ENCODE results near the gene TNMD.

The TNMD gene

DNA sequence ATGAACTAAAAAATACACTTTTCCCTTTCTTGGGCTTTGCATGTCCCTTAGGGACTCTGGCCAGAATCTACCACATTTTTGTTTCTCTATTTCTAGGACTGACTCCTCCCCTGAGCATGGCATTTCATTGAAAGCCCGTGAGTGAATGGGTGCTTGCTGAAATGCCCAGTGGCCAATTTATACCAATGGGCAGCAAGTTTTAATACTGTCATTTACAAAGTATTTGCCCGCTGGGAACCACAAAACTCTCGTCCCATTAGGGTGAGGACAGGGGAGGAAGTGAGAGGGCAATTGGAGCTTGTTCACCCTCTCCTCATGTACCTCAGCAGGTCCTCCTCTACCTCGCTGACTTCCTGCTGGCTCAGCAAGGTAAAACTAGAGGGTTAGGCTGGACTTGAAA is 60.4 kb downstream of the TNMD start:
- no peak for DNase-seq

- no peak for DNase-seq
These were observed 62.4 kb downstream of the TNMD start for GRCh38 chrX:100647095-100647494.

DNA sequence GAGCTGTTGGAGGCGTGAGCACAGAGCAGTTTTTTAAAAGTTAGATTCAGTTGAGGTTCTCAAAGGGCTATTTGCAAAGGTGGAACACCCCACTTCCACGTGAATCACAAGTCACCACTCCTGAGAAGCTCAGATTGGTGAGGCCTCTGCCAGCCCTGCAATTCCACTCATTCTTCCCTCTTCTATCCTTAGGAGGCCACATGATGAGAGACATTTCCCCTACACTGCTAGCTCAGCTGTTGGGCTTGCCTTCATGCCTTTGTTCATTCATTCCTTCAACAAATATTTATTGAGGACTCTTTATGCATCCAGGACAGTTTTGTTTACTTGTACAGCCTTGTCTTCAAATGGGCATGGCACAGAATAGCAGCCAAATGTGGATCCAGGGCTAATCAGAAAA is 63.0 kb downstream of the TNMD start:
- no peak for DNase-seq

DNA sequence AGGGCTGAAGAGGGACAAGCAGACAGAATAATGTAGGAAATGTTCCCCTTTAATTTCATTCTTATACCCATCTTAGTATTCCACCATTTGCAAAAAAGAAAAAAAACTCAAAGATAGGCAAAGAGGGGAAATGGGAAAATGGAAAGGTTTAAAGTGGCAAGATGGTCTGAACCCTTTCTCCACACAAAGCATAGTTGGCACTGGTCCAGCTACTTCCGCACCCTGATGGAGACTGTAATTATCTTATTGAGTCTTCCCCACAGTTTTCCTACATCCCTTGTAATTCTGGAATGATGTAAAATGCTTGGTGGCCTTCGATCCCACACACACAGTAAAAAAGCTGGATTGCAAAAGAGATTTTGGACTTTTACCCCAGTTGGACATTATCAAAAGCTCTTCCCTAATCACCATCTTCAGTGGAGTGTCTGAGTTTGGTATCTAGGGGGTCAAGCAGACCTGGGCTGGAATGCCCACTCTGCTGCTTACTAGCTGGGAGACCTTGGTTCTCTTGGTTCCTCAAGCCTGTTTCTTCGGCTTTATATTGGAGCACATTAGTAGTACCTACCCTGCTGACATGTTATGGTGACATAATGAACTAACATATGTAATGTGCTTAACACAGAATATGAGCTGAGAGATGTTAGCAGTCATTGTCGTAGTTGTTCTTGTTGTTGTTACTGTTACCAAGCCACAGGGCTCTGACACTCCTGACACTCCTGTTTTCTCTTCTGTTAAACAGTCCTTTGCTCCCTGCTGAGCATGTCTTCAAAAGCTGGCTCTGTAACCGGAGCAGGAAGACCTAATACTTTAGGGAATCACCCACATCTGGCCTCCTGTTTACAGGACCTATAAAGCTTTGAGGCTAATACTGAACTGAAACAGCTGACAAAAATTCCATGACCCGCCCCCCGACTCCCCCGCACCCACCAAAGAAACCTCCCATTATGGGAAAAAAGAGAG is 64.0 kb downstream of the TNMD start:
- DNase-seq, result no peak

All from NCI-H2107 (cell line).